Upper lobe of left lung (tissue), 6 donors: ENCODE data around the gene CLEC16A. TPM values are rescaled to one million over a fixed set of nuclear protein-coding genes. Genes with fewer than 3 reads are reported as not detected.
A peak's percentile ranks its signal among the peaks of the same experiment; 100 is the strongest.

ENCODE experiments used
- ATAC-seq, 2 donors: fragments of 200-7000 bp; cut with Tn5 transposase; one replicate each; pipeline ENCODE4 v1.9.1; 2022; ENCODE audit warnings: mild to moderate bottlenecking in 2 of 2, moderate library complexity in 2 of 2; ENCODE audit not compliant: low FRiP score in 2 of 2
- DNase-seq, 2 donors: peaks; one replicate each; pipeline ENCODE4 v3.0.0-alpha.2; 2019 to 2020
- H3K27ac ChIP-seq, 4 donors: fragments of 200-600 bp; sonication (generic); one replicate each; pipeline ENCODE4 v1.5.1; 2016 to 2019
- H3K27me3 ChIP-seq, 4 donors: fragments of 200-600 bp; sonication (generic); one replicate each; pipeline ENCODE4 v1.5.1; 2017 to 2019
- H3K36me3 ChIP-seq, 4 donors: fragments of 200-600 bp; sonication (generic); one replicate each; pipeline ENCODE4 v1.5.1; 2016 to 2019
- H3K4me1 ChIP-seq, 4 donors: fragments of 200-600 bp; sonication (generic); one replicate each; pipeline ENCODE4 v1.5.1; 2018 to 2019
- H3K4me3 ChIP-seq, 4 donors: fragments of 200-600 bp; sonication (generic); one replicate each; pipeline ENCODE4 v1.5.1; 2017 to 2019; ENCODE audit warnings: mild to moderate bottlenecking in 2 of 4, moderate library complexity in 1 of 4
- H3K9me3 ChIP-seq, 4 donors: fragments of 200-600 bp; sonication (generic); one replicate each; pipeline ENCODE4 v1.5.1; 2018 to 2019
- CTCF ChIP-seq, 6 experiments: fragments of 450-650 bp in 4 of 6; fragments of 200-600 bp in 2 of 6; sonication (generic) in 2 of 6; IDR thresholded peaks; one replicate each; pipeline ENCODE4 v1.5.1; 2016 to 2019; ENCODE audit warnings: antibody characterized with exemption in 6 of 6
- EP300 ChIP-seq, 4 donors: sonication (generic); formaldehyde crosslinking; IDR thresholded peaks; one replicate each; pipeline ENCODE4 v1.5.1; 2017; ENCODE audit warnings: antibody characterized with exemption in 4 of 4, control low read depth in 2 of 4
- POLR2A ChIP-seq, 4 donors: fragments of 450-650 bp; IDR thresholded peaks; one replicate each; pipeline ENCODE4 v1.5.1; 2016 to 2017; ENCODE audit warnings: antibody characterized with exemption in 4 of 4, mild to moderate bottlenecking in 2 of 4
- POLR2AphosphoS5 ChIP-seq, 2 donors: sonication (generic); formaldehyde crosslinking; IDR thresholded peaks; one replicate each; pipeline ENCODE4 v1.5.1; 2017; ENCODE audit warnings: antibody characterized with exemption in 2 of 2
- WGBS, 2 donors: methylation state at CpG; one replicate each; pipeline ENCODE4 v1.1.5; 2017 to 2018; 5-methylcytosine and 5-hydroxymethylcytosine counted together
- total RNA-seq, 6 donors: library from RNA; depleted of rRNA in 4 of 6; stranded (reverse); fragments of >200 nt in 4 of 6; gene quantifications; one replicate each; pipeline versions ENCODE4 v1.1.0 to v1.2.1, GENCODE V29; 2016 to 2021
- donor health status: DM: no; HTN: no; CAD: no; lungs with moderate emphysema.
- donor health status: DM: no; HTN: yes; CAD: no; lungs with severe emphysema.

CLEC16A gene
- total RNA-seq, 6 donors from 2014 or later = 33.3 to 85.9 (median 46.4) TPM

GRCh38 chr16:11036040-11036439 lies 91.7 kb downstream of the CLEC16A start:
- ATAC-seq (no peak), DNase-seq (no peak)
- no peak overlapping the region for H3K4me3 ChIP-seq
- TF ChIP-seq CTCF (IDR thresholded peaks at IDR 0.05) = no peak
- TF ChIP-seq EP300 (IDR thresholded peaks at IDR 0.05) = no peak
- no peak for TF ChIP-seq POLR2A (IDR thresholded peaks at IDR 0.05)
- TF ChIP-seq POLR2AphosphoS5 (IDR thresholded peaks at IDR 0.05) = no peak
- WGBS, 2 donors = 97 to 98% methylated on average over 6 of the region's 6 CpGs
- peaks cover 0 to 51% (median 25%) of the 10 kb centered on the region in 4 donors for H3K36me3 ChIP-seq
- no peaks in the 10 kb centered on the region for H3K9me3 ChIP-seq
- H3K27me3 ChIP-seq = no peaks in the 10 kb centered on the region
- peaks cover 0 to 20% (median 13%) of the 10 kb centered on the region in 4 donors for H3K4me1 ChIP-seq
- H3K27ac ChIP-seq = no peak overlapping the region

GRCh38 chr16:11036868-11037410 lies 92.6 kb downstream of the CLEC16A start:
- TF ChIP-seq POLR2AphosphoS5 (IDR thresholded peaks at IDR 0.05) = no peak
- TF ChIP-seq POLR2A (IDR thresholded peaks at IDR 0.05) = no peak
- TF ChIP-seq CTCF (IDR thresholded peaks at IDR 0.05) = no peak
- TF ChIP-seq EP300 (IDR thresholded peaks at IDR 0.05) = no peak
- 92 to 93% methylated on average over 7 to 8 of the region's 8 CpGs for WGBS, 2 donors
- peaks cover 0 to 20% (median 12%) of the 10 kb centered on the region in 4 donors for H3K4me1 ChIP-seq
- H3K27me3 ChIP-seq = no peaks in the 10 kb centered on the region
- no peaks in the 10 kb centered on the region for H3K9me3 ChIP-seq
- H3K4me3 ChIP-seq = no peak overlapping the region
- ATAC-seq (no peak), DNase-seq (no peak)
- H3K27ac ChIP-seq = no peak overlapping the region
- H3K36me3 ChIP-seq = peaks cover 0 to 52% (median 29%) of the 10 kb centered on the region in 4 donors

DNA sequence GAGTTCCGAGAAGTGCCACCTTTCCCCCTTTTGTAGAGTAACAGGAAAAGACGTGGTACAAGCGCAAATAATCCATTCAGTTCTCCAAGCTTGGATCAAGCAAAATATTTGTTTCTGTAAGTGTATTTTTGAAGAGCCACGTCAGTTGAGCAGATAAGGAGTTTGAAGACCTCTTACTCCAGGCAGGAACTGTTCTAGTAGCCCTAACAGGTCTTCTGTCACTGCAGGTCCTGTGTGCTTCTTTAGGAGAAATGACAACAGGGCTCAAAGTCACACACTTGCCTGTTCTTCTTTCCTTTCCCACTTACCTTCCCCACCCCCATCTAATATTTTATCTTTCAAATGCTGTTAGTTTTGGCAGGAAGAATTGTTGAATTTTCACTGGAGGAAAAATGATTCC lies 93.9 kb downstream of the CLEC16A start:
- DNase-seq (no peak), ATAC-seq (no peak)
- 75 to 79% methylated on average over 4 of the region's 4 CpGs for WGBS, 2 donors
- TF ChIP-seq CTCF (IDR thresholded peaks at IDR 0.05) = no peak
- no peak for TF ChIP-seq POLR2A (IDR thresholded peaks at IDR 0.05)
- TF ChIP-seq EP300 (IDR thresholded peaks at IDR 0.05) = peak in 3 of 4 donors; percentile 22 to 64 (median 48)
- TF ChIP-seq POLR2AphosphoS5 (IDR thresholded peaks at IDR 0.05) = no peak
- peaks cover 0 to 20% (median 8%) of the 10 kb centered on the region in 4 donors for H3K4me1 ChIP-seq
- peaks cover 0 to 64% (median 31%) of the 10 kb centered on the region in 4 donors for H3K36me3 ChIP-seq
- peak overlapping the region in 2 of 4 donors; percentile 38 to 52 for H3K27ac ChIP-seq
- H3K4me3 ChIP-seq = no peak overlapping the region
- H3K9me3 ChIP-seq = no peaks in the 10 kb centered on the region
- H3K27me3 ChIP-seq = no peaks in the 10 kb centered on the region

GRCh38 chr16:11038777-11039176 lies 94.4 kb downstream of the CLEC16A start:
- H3K4me3 ChIP-seq = no peak overlapping the region
- no peak for ATAC-seq
- peaks cover 0 to 68% (median 31%) of the 10 kb centered on the region in 4 donors for H3K36me3 ChIP-seq
- H3K27ac ChIP-seq = peak overlapping the region in 2 of 4 donors; percentile 38 to 52
- no peaks in the 10 kb centered on the region for H3K9me3 ChIP-seq
- no peaks in the 10 kb centered on the region for H3K27me3 ChIP-seq
- 85 to 96% methylated on average over 5 of the region's 5 CpGs for WGBS, 2 donors
- H3K4me1 ChIP-seq = peaks cover 0 to 19% (median 6%) of the 10 kb centered on the region in 4 donors
- TF ChIP-seq POLR2AphosphoS5 (IDR thresholded peaks at IDR 0.05) (no peak), CTCF (IDR thresholded peaks at IDR 0.05) (no peak), EP300 (IDR thresholded peaks at IDR 0.05) (no peak)
- no peak for DNase-seq

DNA sequence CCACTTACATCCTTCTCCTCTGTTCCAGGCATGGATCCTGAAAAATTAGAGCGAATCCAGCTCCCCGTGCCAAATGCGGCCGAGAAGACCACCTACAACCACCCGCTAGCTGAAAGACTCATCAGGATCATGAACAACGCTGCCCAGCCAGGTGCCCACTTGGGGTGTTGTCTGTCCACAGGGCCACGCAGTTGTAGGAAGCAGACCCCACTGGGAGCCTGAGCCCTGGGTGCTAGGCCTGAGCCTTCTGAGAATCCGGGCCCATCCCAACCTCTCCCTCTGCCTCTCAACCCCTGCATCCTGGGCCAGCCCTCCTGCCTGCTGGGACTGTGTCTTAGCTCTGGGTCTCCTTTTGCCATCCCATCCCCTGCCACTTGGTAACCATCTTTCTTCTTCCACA lies 95.4 kb downstream of the CLEC16A start:
- H3K4me1 ChIP-seq = peaks cover 0 to 11% (median 1%) of the 10 kb centered on the region in 4 donors
- no peaks in the 10 kb centered on the region for H3K9me3 ChIP-seq
- 96 to 98% methylated on average over 6 to 8 of the region's 8 CpGs for whole genome bisulfite sequencing, 2 donors
- H3K36me3 ChIP-seq = peaks cover 0 to 78% (median 31%) of the 10 kb centered on the region in 4 donors
- no peak for TF ChIP-seq EP300 (IDR thresholded peaks at IDR 0.05)
- no peak for TF ChIP-seq POLR2A (IDR thresholded peaks at IDR 0.05)
- no peak for TF ChIP-seq POLR2AphosphoS5 (IDR thresholded peaks at IDR 0.05)
- no peak for TF ChIP-seq CTCF (IDR thresholded peaks at IDR 0.05)
- no peak overlapping the region for H3K27ac ChIP-seq
- ATAC-seq = no peak
- DNase-seq = no peak
- no peak overlapping the region for H3K4me3 ChIP-seq
- no peaks in the 10 kb centered on the region for H3K27me3 ChIP-seq
